Activated CD4-positive, CD25-positive, alpha-beta regulatory T cell treated with anti-CD3 and anti-CD28 coated beads, Interleukin-2, amount 50 U/mL, for 24 hours (primary cell): ENCODE measurements around the gene FLNB.

Experiments used
- ATAC-seq, 2 donors: fragments of 150-1000 bp; cut with Tn5 transposase; one replicate each; pipeline ENCODE4 v1.10.0; 2021; ENCODE audit warnings: mild to moderate bottlenecking in 1 of 2, moderate library complexity in 1 of 2

The FLNB gene

GRCh38 chr3:58167431-58168351 lies 159.5 kb downstream of the FLNB start:
- ATAC-seq: peak; percentile 70 to 87

- ATAC-seq: no peak
These were observed 160.3 kb downstream of the FLNB start for GRCh38 chr3:58168498-58168897.

GRCh38 chr3:58169371-58169770 lies 161.1 kb downstream of the FLNB start:
- ATAC-seq: no peak

GRCh38 chr3:58170376-58170775 lies 162.2 kb downstream of the FLNB start:
- no peak for ATAC-seq

GRCh38 chr3:58171126-58171525 lies 162.9 kb downstream of the FLNB start:
- ATAC-seq: no peak

- ATAC-seq: no peak
These were observed 164.9 kb downstream of the FLNB start for GRCh38 chr3:58173029-58173668.

GRCh38 chr3:58173669-58174398 lies 165.6 kb downstream of the FLNB start:
- ATAC-seq: no peak

GRCh38 chr3:58175187-58175436 lies 166.9 kb downstream of the FLNB start:
- ATAC-seq: no peak

- no peak for ATAC-seq
These were observed 167.4 kb downstream of the FLNB start for GRCh38 chr3:58175437-58176184.

GRCh38 chr3:58176185-58176530 lies 167.9 kb downstream of the FLNB start:
- no peak for ATAC-seq

- ATAC-seq: no peak
These were observed 168.7 kb downstream of the FLNB start for GRCh38 chr3:58176827-58177489.

GRCh38 chr3:58177747-58178527 lies 169.7 kb downstream of the FLNB start:
- ATAC-seq: peak; percentile 88 to 89

- no peak for ATAC-seq
These were observed 170.5 kb downstream of the FLNB start for GRCh38 chr3:58178528-58179234.

GRCh38 chr3:58179235-58180098 lies 171.2 kb downstream of the FLNB start:
- no peak for ATAC-seq

GRCh38 chr3:58180099-58180880 lies 172.1 kb downstream of the FLNB start:
- no peak for ATAC-seq

GRCh38 chr3:58180940-58181587 lies 172.8 kb downstream of the FLNB start:
- ATAC-seq: no peak

GRCh38 chr3:58183221-58183620 lies 175.0 kb downstream of the FLNB start:
- no peak for ATAC-seq

GRCh38 chr3:58183891-58184290 lies 175.7 kb downstream of the FLNB start:
- ATAC-seq: no peak
